ENCODE data around the gene PRKAB2. TPM values are rescaled to one million over a fixed set of nuclear protein-coding genes. Genes with fewer than 3 reads are reported as not detected.
A peak's percentile ranks its signal among the peaks of the same experiment; 100 is the strongest.

PRKAB2 gene
- total and polyA plus RNA-seq, 9 of the 15 experiments (the other 6 are each of a cell fraction or from before 2014, with no cell fraction given), result 2.3 to 20.8 (median 7.9) TPM

- no peak for TF ChIP-seq CHD7 (IDR thresholded peaks at IDR 0.05; ENCODE audit: low read depth, low read length)
- TF ChIP-seq NR2F6 (CRISPR knock-in tag; IDR thresholded peaks at IDR 0.05), result no peak
- no peak for TF ChIP-seq MTA2 (IDR thresholded peaks at IDR 0.05; ENCODE audit: low read depth)
- TF ChIP-seq FOXP4 (CRISPR knock-in tag; IDR thresholded peaks at IDR 0.05; ENCODE audit: borderline replicate concordance), result no peak
- TF ChIP-seq CBFA2T3 (IDR thresholded peaks at IDR 0.05), result no peak
- no peak for TF ChIP-seq ESRRB (CRISPR knock-in tag; IDR thresholded peaks at IDR 0.05; ENCODE audit: borderline replicate concordance)
- TF ChIP-seq TGIF2 (CRISPR knock-in tag; IDR thresholded peaks at IDR 0.05), result no peak
- no peak for TF ChIP-seq NR2C1 (IDR thresholded peaks at IDR 0.05)
- TF ChIP-seq NR2C1 (tag; IDR thresholded peaks at IDR 0.05), result no peak
- TF ChIP-seq ZNF740 (CRISPR knock-in tag; IDR thresholded peaks at IDR 0.05), result no peak
- TF ChIP-seq ZNF740 (tag; IDR thresholded peaks at IDR 0.05), result peak in 1 of 2 experiments; percentile 29; a peak in 1 of 4 replicates
- no peak; the same call in 1 of the 2 replicates for TF ChIP-seq ETS1 (conservative IDR thresholded peaks at IDR 0.05; ENCODE audit: control insufficient read depth, low read depth, low read length)
Measured at GRCh38 chr1:147171399-147172167, 687 bp downstream of the PRKAB2 start (continued).
